ENCODE data around the gene TECPR2. TPM values are rescaled to one million over a fixed set of nuclear protein-coding genes. Genes with fewer than 3 reads are reported as not detected.

Gene TECPR2, protein sequence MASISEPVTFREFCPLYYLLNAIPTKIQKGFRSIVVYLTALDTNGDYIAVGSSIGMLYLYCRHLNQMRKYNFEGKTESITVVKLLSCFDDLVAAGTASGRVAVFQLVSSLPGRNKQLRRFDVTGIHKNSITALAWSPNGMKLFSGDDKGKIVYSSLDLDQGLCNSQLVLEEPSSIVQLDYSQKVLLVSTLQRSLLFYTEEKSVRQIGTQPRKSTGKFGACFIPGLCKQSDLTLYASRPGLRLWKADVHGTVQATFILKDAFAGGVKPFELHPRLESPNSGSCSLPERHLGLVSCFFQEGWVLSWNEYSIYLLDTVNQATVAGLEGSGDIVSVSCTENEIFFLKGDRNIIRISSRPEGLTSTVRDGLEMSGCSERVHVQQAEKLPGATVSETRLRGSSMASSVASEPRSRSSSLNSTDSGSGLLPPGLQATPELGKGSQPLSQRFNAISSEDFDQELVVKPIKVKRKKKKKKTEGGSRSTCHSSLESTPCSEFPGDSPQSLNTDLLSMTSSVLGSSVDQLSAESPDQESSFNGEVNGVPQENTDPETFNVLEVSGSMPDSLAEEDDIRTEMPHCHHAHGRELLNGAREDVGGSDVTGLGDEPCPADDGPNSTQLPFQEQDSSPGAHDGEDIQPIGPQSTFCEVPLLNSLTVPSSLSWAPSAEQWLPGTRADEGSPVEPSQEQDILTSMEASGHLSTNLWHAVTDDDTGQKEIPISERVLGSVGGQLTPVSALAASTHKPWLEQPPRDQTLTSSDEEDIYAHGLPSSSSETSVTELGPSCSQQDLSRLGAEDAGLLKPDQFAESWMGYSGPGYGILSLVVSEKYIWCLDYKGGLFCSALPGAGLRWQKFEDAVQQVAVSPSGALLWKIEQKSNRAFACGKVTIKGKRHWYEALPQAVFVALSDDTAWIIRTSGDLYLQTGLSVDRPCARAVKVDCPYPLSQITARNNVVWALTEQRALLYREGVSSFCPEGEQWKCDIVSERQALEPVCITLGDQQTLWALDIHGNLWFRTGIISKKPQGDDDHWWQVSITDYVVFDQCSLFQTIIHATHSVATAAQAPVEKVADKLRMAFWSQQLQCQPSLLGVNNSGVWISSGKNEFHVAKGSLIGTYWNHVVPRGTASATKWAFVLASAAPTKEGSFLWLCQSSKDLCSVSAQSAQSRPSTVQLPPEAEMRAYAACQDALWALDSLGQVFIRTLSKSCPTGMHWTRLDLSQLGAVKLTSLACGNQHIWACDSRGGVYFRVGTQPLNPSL (N-terminal part only)
- 1.9 TPM for polyA plus RNA-seq (2012; ENCODE audit: missing spikeins)

DNA sequence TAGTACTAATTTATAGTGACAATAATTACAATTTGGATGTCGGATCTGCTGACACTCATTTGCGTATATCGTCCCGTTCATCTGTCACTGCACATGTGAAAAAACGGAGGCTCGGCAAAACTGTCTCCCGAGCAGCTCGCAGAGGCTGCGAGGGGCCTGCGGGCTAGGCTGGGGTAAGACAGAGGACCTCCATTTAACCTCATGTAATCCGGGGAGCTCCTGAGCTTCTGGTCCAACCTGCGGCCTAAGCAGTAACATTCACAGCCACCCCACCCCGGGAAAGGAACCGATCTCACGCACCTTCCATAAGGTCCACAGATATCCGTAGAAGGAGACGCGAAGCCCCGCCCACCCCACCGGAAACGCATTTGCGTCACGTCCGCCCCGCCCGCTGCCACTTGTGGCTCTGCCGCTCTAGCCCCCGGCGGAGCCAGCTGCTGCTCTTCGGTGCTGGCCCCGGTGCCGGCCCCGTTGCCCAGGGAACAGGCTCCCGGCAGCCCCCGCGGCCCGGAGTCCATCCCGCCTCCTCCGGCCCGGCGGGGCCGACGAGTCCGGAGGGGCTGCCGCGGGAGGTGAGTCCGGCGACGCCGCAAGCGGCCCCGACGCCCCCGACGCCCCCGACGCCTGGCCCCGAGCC, at the start of gene TECPR2, which contains the start of gene CINP:
Gene TECPR2, plus strand, starts transcription at position 397 of the 637 bp plus-strand sequence. CDS start 13,781 bp downstream, outside the sequence.
Gene CINP, minus strand, starts transcription at position 346 of the 637 bp plus-strand sequence. Its CDS starts 39 bp downstream, at position 307.
- peak; percentile 82; the same call in 1 of the 2 replicates for TF ChIP-seq TAF1 (IDR thresholded peaks at IDR 0.05; ENCODE audit: borderline replicate concordance, low read depth, low read length)
- peak; percentile 76 for TF ChIP-seq POLR2AphosphoS5 (IDR thresholded peaks at IDR 0.05; ENCODE audit: low read depth, low read length)
- peak; percentile 81 for TF ChIP-seq POLR2A (IDR thresholded peaks at IDR 0.05; ENCODE audit: low read depth, low read length)
- peak; percentile 99 for FAIRE-seq
- peak; percentile 88 for DNase-seq (ENCODE audit: insufficient read length)

DNA sequence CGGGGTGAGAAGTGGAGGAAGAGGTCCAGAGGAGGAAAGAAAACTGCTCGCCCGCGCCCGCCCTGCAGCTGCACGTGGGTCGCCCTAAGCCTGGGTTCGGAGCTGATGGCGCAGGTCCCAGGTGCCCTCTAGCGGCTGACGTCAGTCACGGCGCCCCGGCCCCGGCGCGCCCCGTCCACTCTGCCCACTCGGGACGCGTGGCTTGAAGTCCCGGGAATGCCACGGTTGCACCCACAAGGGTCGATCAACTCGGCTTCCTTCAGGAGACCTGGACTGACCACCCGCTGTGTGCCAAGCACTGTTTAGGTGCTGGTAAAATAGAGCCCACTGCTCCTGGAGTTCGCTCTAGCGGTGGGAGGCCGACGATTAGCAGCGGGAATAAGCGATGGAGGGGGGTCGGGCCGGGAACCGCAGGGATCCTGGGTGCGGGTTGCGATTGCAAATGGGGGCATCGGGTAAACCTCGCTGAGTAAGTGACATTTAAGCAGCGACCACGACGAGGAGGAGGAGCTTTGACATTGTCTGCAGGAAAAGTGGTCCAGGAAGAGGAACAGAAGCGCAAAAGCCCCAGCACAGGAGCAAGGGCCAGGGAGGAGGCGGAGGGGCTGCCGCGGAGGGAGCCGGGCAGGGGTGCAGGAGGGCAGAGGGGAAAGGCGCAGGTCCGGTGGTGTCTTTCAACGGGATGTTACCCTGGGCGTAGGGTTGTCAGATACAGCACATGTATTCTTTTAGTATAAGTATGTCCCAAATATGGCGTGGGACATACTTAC, 48.3 kb upstream of the TECPR2 start:
- FAIRE-seq (peak; percentile 74), DNase-seq (ENCODE audit: insufficient read length) (peak; percentile 83)
- TF ChIP-seq TAF1 (IDR thresholded peaks at IDR 0.05; ENCODE audit: borderline replicate concordance, low read depth, low read length): no peak

- no peak for TF ChIP-seq POLR2AphosphoS5 (IDR thresholded peaks at IDR 0.05; ENCODE audit: low read depth, low read length)
- TF ChIP-seq TAF1 (IDR thresholded peaks at IDR 0.05; ENCODE audit: borderline replicate concordance, low read depth, low read length): no peak
- no peak for TF ChIP-seq POLR2A (IDR thresholded peaks at IDR 0.05; ENCODE audit: low read depth, low read length)
- no peak for FAIRE-seq
- no peak for DNase-seq (ENCODE audit: insufficient read length)
These were observed 47.6 kb upstream of the TECPR2 start for GRCh38 chr14:102315121-102315520.

DNA sequence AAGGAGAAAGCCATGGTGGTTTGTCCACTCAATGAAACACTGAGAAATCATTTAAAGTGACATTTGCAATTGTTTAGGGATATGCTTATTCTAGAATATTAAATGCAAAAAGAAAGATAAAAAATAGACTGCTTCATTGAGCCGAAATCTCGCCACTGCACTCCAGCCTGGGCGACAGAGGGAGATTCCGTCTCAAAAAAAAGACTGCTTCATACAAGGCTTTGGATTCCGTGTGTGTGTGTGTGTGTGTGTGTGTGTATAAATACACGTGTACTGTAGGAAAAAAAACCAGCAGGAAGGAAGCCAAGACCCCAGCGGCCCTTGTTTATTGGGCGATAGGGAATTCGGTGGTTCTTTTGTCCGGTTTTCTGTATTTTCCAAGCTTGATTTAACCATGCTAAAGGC, 46.4 kb upstream of the TECPR2 start:
- no peak for TF ChIP-seq POLR2A (IDR thresholded peaks at IDR 0.05; ENCODE audit: low read depth, low read length)
- TF ChIP-seq TAF1 (IDR thresholded peaks at IDR 0.05; ENCODE audit: borderline replicate concordance, low read depth, low read length): no peak
- no peak for TF ChIP-seq POLR2AphosphoS5 (IDR thresholded peaks at IDR 0.05; ENCODE audit: low read depth, low read length)
- no peak for DNase-seq (ENCODE audit: insufficient read length)
- FAIRE-seq: no peak

DNA sequence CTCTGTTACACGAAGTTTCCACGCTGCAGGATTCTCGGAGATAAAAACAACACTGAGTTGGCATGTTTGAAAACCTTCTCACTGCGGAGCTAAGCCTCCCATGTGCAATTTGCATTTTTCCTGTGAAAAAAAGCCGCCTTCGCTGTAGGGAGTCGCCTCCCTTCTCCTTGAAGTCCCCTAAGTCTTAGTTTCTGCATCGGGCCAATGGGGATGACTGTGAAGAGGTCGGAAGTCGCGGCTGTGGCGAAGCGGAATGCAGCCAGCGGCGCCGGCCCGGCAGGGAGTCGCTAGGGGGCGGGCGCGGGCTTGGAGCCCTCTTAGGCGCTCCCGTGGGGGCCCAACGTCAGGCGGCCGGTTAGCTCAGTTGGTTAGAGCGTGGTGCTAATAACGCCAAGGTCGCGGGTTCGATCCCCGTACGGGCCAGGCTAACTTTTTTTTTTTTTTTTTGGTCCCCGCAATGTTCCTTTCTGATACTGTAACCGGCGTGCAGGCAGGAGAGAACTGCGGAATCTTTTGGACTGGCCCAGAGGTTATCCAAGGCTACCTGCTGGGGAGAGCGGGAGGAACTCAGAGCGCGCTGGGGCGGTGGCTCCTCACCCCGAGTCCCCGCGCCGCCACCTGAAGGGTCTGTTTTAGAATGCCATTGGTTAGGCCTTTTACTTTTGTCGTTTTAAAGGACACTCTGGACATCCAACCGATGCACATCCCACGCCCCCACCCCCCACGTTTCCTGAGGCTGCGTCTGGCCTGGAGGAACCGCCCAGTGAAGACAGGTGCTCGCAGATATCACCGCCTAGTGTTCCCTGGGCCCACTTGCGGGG, 45.8 kb upstream of the TECPR2 start:
- peak; percentile 85 for FAIRE-seq
- TF ChIP-seq TAF1 (IDR thresholded peaks at IDR 0.05; ENCODE audit: borderline replicate concordance, low read depth, low read length): no peak
- TF ChIP-seq POLR2AphosphoS5 (IDR thresholded peaks at IDR 0.05; ENCODE audit: low read depth, low read length): no peak
- TF ChIP-seq POLR2A (IDR thresholded peaks at IDR 0.05; ENCODE audit: low read depth, low read length): no peak

GRCh38 chr14:102317564-102318248, 45.0 kb upstream of the TECPR2 start:
- FAIRE-seq: no peak

More for the DNA sequence above, 45.8 kb upstream of the TECPR2 start:
- DNase-seq (ENCODE audit: insufficient read length): peak; percentile 84

DNA sequence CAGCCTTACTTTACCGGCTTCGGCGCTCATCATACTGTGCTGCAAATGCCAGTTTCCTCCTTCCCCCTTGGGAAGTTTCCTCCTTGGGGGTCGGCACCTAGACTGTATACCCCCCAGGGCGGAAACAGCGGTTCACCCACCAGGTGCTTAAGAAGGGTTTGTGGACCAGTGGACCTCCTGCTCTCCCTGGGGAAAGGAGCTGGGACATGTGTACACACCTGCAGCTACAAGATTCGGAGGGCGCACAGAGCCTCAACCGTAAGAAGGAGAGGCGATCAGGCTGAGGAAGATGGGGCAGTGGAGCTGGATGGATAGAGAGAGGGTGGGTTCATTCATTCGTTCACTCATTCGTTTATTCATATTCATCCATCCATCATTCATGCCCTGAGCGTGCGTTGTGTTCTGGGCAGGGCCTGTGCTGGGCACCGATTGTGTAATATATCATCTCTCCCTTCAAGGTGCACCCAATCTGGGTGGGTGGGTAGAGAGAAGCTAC, 43.9 kb upstream of the TECPR2 start:
- TF ChIP-seq POLR2A (IDR thresholded peaks at IDR 0.05; ENCODE audit: low read depth, low read length) (no peak), POLR2AphosphoS5 (IDR thresholded peaks at IDR 0.05; ENCODE audit: low read depth, low read length) (no peak), TAF1 (IDR thresholded peaks at IDR 0.05; ENCODE audit: borderline replicate concordance, low read depth, low read length) (no peak)
- FAIRE-seq: peak; percentile 17
- no peak for DNase-seq (ENCODE audit: insufficient read length)

More at GRCh38 chr14:102317564-102318248, 45.0 kb upstream of the TECPR2 start:
- TF ChIP-seq TAF1 (IDR thresholded peaks at IDR 0.05; ENCODE audit: borderline replicate concordance, low read depth, low read length): no peak
- no peak for DNase-seq (ENCODE audit: insufficient read length)

DNA sequence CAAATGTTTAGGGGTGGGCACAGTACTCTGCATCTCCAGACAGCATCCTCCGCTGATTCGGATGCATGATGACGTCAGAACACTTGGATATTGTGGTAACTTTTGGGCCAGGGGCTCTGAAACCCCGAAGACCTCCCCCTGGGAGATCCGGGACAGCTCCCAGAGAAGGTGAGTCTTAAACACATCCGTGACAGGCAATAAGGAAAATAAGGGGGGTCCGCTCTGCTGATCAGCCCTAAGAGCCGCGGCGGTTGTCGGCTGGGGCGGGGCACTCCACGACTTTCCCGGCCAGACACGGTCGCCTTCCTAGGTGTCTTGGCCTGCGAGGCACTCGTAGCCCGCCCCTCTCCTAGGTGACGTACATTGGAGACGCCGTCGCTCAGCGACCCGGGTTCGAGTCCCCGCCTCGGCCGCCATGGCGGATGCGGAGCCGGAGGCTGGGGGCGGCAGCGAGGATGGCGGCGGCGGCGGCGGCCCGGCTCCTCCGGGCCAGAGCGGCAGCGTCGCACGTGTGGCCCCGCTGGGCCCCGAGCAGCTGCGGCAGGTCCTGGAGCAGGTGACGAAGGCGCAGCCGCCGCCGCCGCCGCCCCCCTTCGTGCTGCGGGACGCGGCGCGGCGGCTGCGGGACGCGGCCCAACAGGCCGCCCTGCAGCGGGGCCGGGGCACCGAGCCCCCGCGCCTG, 43.2 kb upstream of the TECPR2 start, which contains the start of gene ZNF839:
Gene ZNF839, plus strand, starts transcription at position 396 of the 682 bp plus-strand sequence. Its CDS starts 20 bp downstream, at position 416.
- DNase-seq (ENCODE audit: insufficient read length) (peak; percentile 89), FAIRE-seq (peak; percentile 84)
- TF ChIP-seq POLR2A (IDR thresholded peaks at IDR 0.05; ENCODE audit: low read depth, low read length) (peak; percentile 30; the same call in 1 of the 2 replicates), POLR2AphosphoS5 (IDR thresholded peaks at IDR 0.05; ENCODE audit: low read depth, low read length) (no peak), TAF1 (IDR thresholded peaks at IDR 0.05; ENCODE audit: borderline replicate concordance, low read depth, low read length) (no peak)

Measured in GM12892 (cell line).